ENCODE data around the gene SLC24A2.
"Not testable (repeated sequence)": the region's sequence is repeated elsewhere in the genome, so short reads cannot be mapped to it uniquely, and the experiment has no call there.

Gene SLC24A2

GRCh38 chr9:19788614-19789271 is at the start of gene SLC24A2:
TSS of gene SLC24A2 (minus strand) at chr9:19789037.
- DNase-seq: no peak

- DNase-seq: not testable (repeated sequence)
Observed at GRCh38 chr9:19833331-19833730, 44.5 kb upstream of the SLC24A2 start.

- DNase-seq: no peak
Observed at GRCh38 chr9:19830796-19831195, 42.0 kb upstream of the SLC24A2 start.

GRCh38 chr9:19828576-19829109 is 39.8 kb upstream of the SLC24A2 start:
- no peak for DNase-seq

- no peak for DNase-seq
Observed at GRCh38 chr9:19816769-19817168, 27.9 kb upstream of the SLC24A2 start.

GRCh38 chr9:19812194-19812593 is 23.4 kb upstream of the SLC24A2 start:
- no peak for DNase-seq

- DNase-seq: no peak
Observed at GRCh38 chr9:19809422-19810269, 20.8 kb upstream of the SLC24A2 start.

- no peak for DNase-seq
Observed at GRCh38 chr9:19807182-19807892, 18.5 kb upstream of the SLC24A2 start.

GRCh38 chr9:19804431-19804830 is 15.6 kb upstream of the SLC24A2 start:
- DNase-seq: no peak

- DNase-seq: no peak
Observed at GRCh38 chr9:19800884-19801283, 12.0 kb upstream of the SLC24A2 start.

- DNase-seq: no peak
Observed at GRCh38 chr9:19799784-19800183, 10.9 kb upstream of the SLC24A2 start.

GRCh38 chr9:19788152-19788551 is 685 bp downstream of the SLC24A2 start:
- DNase-seq: no peak

- no peak for DNase-seq
Observed at GRCh38 chr9:19787672-19788071, 1.2 kb downstream of the SLC24A2 start.

- no peak for DNase-seq
Observed at GRCh38 chr9:19785230-19785629, 3.6 kb downstream of the SLC24A2 start.

- no peak for DNase-seq
Observed at GRCh38 chr9:19784136-19784535, 4.7 kb downstream of the SLC24A2 start.

- no peak for DNase-seq
Observed at GRCh38 chr9:19783500-19783899, 5.3 kb downstream of the SLC24A2 start.

- DNase-seq: no peak
Observed at GRCh38 chr9:19782005-19782404, 6.8 kb downstream of the SLC24A2 start.

- no peak for DNase-seq
Observed at GRCh38 chr9:19781240-19781639, 7.6 kb downstream of the SLC24A2 start.

GRCh38 chr9:19771446-19771845 is 17.4 kb downstream of the SLC24A2 start:
- DNase-seq: no peak

GRCh38 chr9:19770973-19771372 is 17.9 kb downstream of the SLC24A2 start:
- no peak for DNase-seq

GRCh38 chr9:19769213-19769612 is 19.6 kb downstream of the SLC24A2 start:
- no peak for DNase-seq

- DNase-seq: no peak
Observed at GRCh38 chr9:19768798-19769197, 20.0 kb downstream of the SLC24A2 start.

- DNase-seq: no peak
Observed at GRCh38 chr9:19759066-19759465, 29.8 kb downstream of the SLC24A2 start.

All from activated gamma-delta T cell treated with Interleukin-2 at 50 U/mL for 16 hours (primary cell).